Glutamatergic neuron (in vitro differentiated cells): ENCODE measurements around the gene LRP8. TPM values are rescaled to one million over a fixed set of nuclear protein-coding genes. Genes with fewer than 3 reads are reported as not detected.

Source experiments
- DNase-seq: peaks from one replicate; pipeline ENCODE4 v3.0.0; 2022
- H3K27ac Mint-ChIP-seq: one replicate; pipeline ENCODE4 v1.8.0; 2020; ENCODE audit warnings: mild to moderate bottlenecking, mixed read lengths, inconsistent platforms; ENCODE audit not compliant: unreplicated experiment
- H3K27me3 Mint-ChIP-seq: one replicate; pipeline ENCODE4 v1.8.0; 2020; ENCODE audit warnings: mild to moderate bottlenecking, moderate library complexity, mixed read lengths, inconsistent platforms; ENCODE audit not compliant: unreplicated experiment
- H3K36me3 Mint-ChIP-seq: one replicate; pipeline ENCODE4 v1.8.0; 2020; ENCODE audit warnings: mild to moderate bottlenecking, mixed read lengths, inconsistent platforms; ENCODE audit not compliant: unreplicated experiment
- H3K4me1 Mint-ChIP-seq: one replicate; pipeline ENCODE4 v1.8.0; 2020; ENCODE audit warnings: mild to moderate bottlenecking, low read depth, mixed read lengths, inconsistent platforms; ENCODE audit not compliant: unreplicated experiment
- H3K4me3 Mint-ChIP-seq: one replicate; pipeline ENCODE4 v1.8.0; 2020; ENCODE audit warnings: mild to moderate bottlenecking, mixed read lengths, inconsistent platforms; ENCODE audit not compliant: unreplicated experiment
- H3K9me3 Mint-ChIP-seq: one replicate; pipeline ENCODE4 v1.8.0; 2020; ENCODE audit warnings: mild to moderate bottlenecking, moderate library complexity, mixed read lengths, inconsistent platforms; ENCODE audit not compliant: unreplicated experiment
- CTCF ChIP-seq: fragments of 200-600 bp; sonication (generic); IDR thresholded peaks from one replicate; pipeline ENCODE4 v1.5.0; 2021; ENCODE audit not compliant: partially characterized antibody, unreplicated experiment
- total RNA-seq: library from RNA; stranded (reverse); fragmentation: NEBNext Ultra II Directional; extraction: Animal tissue kit (Norgen Biotek cat#: 25700); gene quantifications from one replicate; pipeline ENCODE4 v1.2.1, GENCODE V29; 2021; ENCODE audit not compliant: unreplicated experiment

Gene LRP8
- total RNA-seq, 1 donor from 2014 or later: 57.9 TPM

GRCh38 chr1:53259932-53260331 lies 67.9 kb downstream of the LRP8 start:
- H3K27ac Mint-ChIP-seq: no peak overlapping the region
- H3K4me1 Mint-ChIP-seq: no peaks in the 10 kb centered on the region
- DNase-seq: no peak
- H3K9me3 Mint-ChIP-seq: peaks cover 6% of the 10 kb centered on the region
- no peaks in the 10 kb centered on the region for H3K27me3 Mint-ChIP-seq
- no peak for TF ChIP-seq CTCF
- H3K4me3 Mint-ChIP-seq: no peak overlapping the region
- peaks cover 12% of the 10 kb centered on the region for H3K36me3 Mint-ChIP-seq

- no peak for DNase-seq
- Mint-ChIP-seq H3K27me3 (peaks cover 1% of the 10 kb centered on the region), H3K9me3 (peaks cover 5% of the 10 kb centered on the region), H3K4me1 (no peaks in the 10 kb centered on the region), H3K36me3 (peaks cover 5% of the 10 kb centered on the region), H3K27ac (no peak overlapping the region), H3K4me3 (no peak overlapping the region)
- no peak for TF ChIP-seq CTCF
Observed at GRCh38 chr1:53258216-53258615, 69.7 kb downstream of the LRP8 start.

GRCh38 chr1:53257454-53258081 lies 70.3 kb downstream of the LRP8 start:
- TF ChIP-seq CTCF: no peak
- Mint-ChIP-seq H3K36me3 (peaks cover 5% of the 10 kb centered on the region), H3K27me3 (peaks cover 1% of the 10 kb centered on the region), H3K4me1 (no peaks in the 10 kb centered on the region), H3K27ac (no peak overlapping the region), H3K9me3 (peaks cover 5% of the 10 kb centered on the region), H3K4me3 (no peak overlapping the region)
- no peak for DNase-seq

GRCh38 chr1:53256511-53257453 lies 71.1 kb downstream of the LRP8 start:
- no peaks in the 10 kb centered on the region for H3K4me1 Mint-ChIP-seq
- peaks cover 5% of the 10 kb centered on the region for H3K9me3 Mint-ChIP-seq
- H3K27ac Mint-ChIP-seq: no peak overlapping the region
- peaks cover 5% of the 10 kb centered on the region for H3K36me3 Mint-ChIP-seq
- TF ChIP-seq CTCF: no peak
- DNase-seq: no peak
- H3K4me3 Mint-ChIP-seq: no peak overlapping the region
- peaks cover 1% of the 10 kb centered on the region for H3K27me3 Mint-ChIP-seq

GRCh38 chr1:53255031-53255430 lies 72.8 kb downstream of the LRP8 start:
- Mint-ChIP-seq H3K36me3 (peaks cover 5% of the 10 kb centered on the region), H3K27ac (no peak overlapping the region), H3K27me3 (peaks cover 9% of the 10 kb centered on the region), H3K9me3 (peaks cover 5% of the 10 kb centered on the region), H3K4me1 (peaks cover 5% of the 10 kb centered on the region), H3K4me3 (no peak overlapping the region)
- no peak for TF ChIP-seq CTCF
- DNase-seq: no peak
